HG02642 (cell line): ENCODE results near the gene COL8A2.
"Not testable (repeated sequence)": the region's sequence is repeated elsewhere in the genome, so short reads cannot be mapped to it uniquely, and the experiment has no call there.

Experiments used
- ATAC-seq: cut with Tn5 transposase; IDR thresholded peaks from one replicate; pipeline ENCODE4 v1.9.1; 2021; ENCODE audit warnings: mild to moderate bottlenecking; ENCODE audit not compliant: unreplicated experiment, poor library complexity

Gene COL8A2

GRCh38 chr1:36125129-36125991, at the start of gene COL8A2:
COL8A2 (minus strand) TSS chr1:36125222; CDS start chr1:36100242, 24,980 bp downstream.
- no peak for ATAC-seq

GRCh38 chr1:36174713-36175112, 49.7 kb upstream of the COL8A2 start:
- no peak for ATAC-seq

GRCh38 chr1:36172983-36173382, 48.0 kb upstream of the COL8A2 start:
- no peak for ATAC-seq

- ATAC-seq, result no peak
Measured at GRCh38 chr1:36172017-36172747, 47.2 kb upstream of the COL8A2 start.

- no peak for ATAC-seq
Measured at GRCh38 chr1:36170643-36171412, 45.8 kb upstream of the COL8A2 start.

GRCh38 chr1:36168514-36168913, 43.5 kb upstream of the COL8A2 start:
- ATAC-seq, result no peak

- ATAC-seq, result no peak
Measured at GRCh38 chr1:36166938-36167905, 42.2 kb upstream of the COL8A2 start.

- no peak for ATAC-seq
Measured at GRCh38 chr1:36166136-36166535, 41.1 kb upstream of the COL8A2 start.

GRCh38 chr1:36165145-36165544, 40.1 kb upstream of the COL8A2 start:
- ATAC-seq, result no peak

GRCh38 chr1:36164361-36164760, 39.3 kb upstream of the COL8A2 start:
- ATAC-seq, result no peak

GRCh38 chr1:36163426-36163825, 38.4 kb upstream of the COL8A2 start:
- no peak for ATAC-seq

GRCh38 chr1:36162680-36163239, 37.7 kb upstream of the COL8A2 start:
- no peak for ATAC-seq

GRCh38 chr1:36161641-36162531, 36.9 kb upstream of the COL8A2 start:
- ATAC-seq, result peak; percentile 40

- no peak for ATAC-seq
Measured at GRCh38 chr1:36160949-36161485, 36.0 kb upstream of the COL8A2 start.

- ATAC-seq, result no peak
Measured at GRCh38 chr1:36160388-36160948, 35.4 kb upstream of the COL8A2 start.

- no peak for ATAC-seq
Measured at GRCh38 chr1:36159614-36160387, 34.8 kb upstream of the COL8A2 start.

GRCh38 chr1:36158827-36159252, 33.8 kb upstream of the COL8A2 start:
- ATAC-seq, result not testable (repeated sequence)
